Ecto neural progenitor cell (in vitro differentiated cells): ENCODE results near the gene THEM4.
A peak's percentile ranks its signal among the peaks of the same experiment; 100 is the strongest.
"Not testable (repeated sequence)": the region's sequence is repeated elsewhere in the genome, so short reads cannot be mapped to it uniquely, and the experiment has no call there.

Experiments used
- DNase-seq: peaks from one replicate; pipeline ENCODE4 v3.0.0-alpha.2; 2018; ENCODE audit warnings: low spot score

Gene THEM4

DNA sequence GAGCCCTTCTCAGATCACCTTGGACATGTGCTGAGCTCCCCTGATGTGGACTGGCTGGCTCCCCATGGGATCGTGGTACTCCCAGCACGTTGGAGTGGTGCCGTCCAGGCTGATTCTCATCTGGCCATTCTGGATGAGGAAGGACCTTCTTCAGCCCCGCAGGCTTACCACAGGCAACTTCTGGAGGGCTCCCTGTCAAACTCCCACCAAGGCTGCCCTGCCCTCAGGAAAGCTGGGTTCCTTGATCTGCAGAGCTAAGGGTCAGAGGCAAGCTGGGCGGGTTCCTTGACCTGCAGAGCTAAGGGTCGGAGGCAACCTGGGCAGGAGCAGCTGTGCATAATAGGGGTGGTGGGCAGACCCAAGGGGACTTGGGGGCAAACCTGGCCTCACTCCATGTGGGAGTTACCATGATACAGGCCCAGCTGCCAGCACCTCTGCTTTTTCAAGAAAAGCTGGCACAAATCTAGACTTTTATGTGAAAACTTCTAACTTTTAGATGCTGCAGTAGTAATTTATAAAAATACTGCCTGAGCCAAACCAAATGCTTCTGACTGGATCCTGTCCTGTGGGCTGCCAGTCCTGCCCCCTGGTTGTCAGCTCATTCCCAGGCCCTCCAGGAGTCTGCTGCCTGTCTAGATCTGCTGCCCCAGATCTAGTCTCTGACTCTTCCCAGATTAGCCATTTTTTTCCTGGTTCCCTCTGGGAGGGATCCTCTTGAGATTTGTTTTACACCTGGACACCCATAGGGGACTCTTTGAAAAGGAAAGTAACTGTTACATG, 50.2 kb downstream of the THEM4 start:
- DNase-seq = no peak

DNA sequence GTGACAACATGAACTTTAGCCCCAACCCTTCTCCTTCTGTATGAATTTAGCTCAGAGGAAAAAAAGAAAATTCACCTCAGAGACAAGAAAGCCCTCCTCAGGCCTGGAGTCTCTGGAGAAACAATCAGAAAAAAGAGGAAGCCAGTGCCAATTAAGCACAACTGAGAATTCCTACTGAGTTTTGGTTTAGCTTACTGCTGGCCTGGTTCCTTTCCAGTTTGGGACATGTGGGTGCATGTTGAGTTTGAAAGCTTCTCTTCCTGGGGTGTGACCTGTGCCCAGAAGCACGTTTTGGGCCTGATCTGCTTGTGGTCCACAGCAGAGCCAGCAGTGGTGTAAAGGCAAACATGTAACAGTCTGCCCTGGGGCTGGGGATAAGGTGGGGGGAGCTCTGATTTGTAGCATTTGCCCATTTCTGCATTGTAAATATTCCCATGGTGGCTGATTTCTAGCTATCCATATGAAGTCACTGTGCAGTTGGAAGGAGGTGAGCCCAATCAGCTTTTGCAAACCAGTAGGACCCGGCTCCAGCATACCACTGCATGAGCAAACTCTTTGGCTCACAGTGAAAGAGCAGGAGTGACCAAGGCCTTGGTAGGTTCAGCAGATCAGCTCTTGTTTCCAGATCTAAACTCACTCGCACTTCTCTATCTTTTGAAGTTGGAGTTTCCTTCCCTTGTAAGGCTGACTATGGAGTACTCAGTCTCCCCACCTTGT, 51.1 kb downstream of the THEM4 start:
- DNase-seq = no peak

DNA sequence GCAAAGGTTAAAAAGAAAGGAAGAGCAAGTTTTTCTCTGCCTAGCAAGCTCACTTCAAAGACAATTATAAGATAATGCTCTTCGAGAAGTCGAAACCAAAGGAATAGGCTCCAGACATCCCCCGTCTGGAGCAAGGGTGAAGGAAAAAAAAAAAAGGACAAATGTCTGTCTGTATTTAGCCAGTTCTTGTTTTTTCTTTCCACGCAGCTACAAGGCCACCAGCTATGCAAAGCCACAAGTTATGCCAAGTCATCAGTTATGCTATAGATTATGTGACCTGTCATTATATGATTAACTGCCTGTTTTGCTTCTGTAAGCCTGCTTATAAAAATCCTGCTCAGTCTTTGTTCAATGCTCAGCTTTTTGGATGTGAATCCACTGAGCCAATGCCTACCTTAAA, 53.4 kb downstream of the THEM4 start:
- no peak for DNase-seq

DNA sequence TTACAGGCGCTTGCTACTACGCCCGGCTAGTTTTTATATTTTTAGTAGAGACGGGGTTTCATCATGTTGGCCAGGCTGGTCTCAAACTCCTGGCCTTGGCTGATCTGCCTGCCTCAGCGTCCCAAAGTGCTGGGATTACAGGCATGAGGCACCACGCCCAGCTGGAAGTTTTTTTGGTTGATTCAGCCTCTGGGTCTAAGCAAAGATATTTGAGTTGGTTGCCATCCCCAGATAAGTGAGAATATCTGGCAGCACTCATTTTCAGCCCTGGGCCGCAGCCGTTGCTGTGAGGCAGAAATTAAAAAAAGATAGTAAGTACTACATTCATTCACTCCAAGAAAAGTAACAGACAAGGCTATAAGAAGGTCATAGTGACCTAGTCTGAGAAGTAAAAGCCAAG, 53.8 kb downstream of the THEM4 start:
- not testable (repeated sequence) for DNase-seq

DNA sequence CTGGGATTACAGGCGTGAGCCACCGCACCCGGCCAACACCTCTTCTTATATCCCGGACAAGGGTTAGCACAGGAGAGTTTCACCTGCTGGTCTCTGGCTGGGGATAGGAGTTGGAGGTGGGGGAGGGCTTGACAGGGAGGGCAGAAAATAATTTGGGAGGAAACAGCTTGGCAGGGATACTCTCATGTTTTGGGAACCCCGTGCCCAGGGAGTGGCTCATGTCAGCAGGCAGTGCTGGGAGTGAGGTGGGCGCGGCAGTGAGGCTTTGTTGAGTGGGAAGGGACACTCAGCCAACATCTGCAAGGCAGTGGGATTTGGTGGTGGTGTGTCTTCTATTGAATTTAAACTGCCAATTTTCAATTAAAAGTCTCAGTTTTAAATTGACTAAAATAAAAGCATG, 54.7 kb downstream of the THEM4 start:
- DNase-seq = no peak

DNA sequence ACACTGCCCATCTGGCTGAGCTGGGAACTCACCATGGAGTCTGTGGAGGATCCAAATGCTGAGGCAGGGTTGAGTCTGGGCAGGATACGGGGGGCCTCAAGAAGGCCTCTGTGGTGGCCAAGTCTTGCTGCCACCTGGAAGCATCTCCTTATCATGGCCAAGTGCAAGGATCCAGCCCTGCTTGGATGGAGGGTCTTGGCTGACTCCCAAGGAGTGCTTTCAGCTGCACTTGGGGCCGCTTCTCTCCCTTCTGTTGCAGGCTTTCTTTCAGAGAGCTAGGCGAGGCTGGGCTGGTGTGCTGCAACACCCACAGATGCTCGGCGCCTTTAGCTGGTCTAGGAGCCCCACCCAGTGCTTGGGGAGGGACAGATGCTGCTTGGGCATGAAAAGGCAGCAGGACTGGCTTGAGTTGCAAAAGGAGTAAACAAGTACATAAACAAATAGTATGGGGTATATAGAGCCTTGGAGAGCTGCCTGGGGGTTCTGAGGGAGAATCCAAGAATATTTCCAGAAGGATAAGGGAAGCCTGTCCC, 55.8 kb downstream of the THEM4 start, which contains the start of gene THEM5:
Gene THEM5 (minus strand): TSS at position 302 of the 533 bp plus-strand sequence. CDS start 147 bp downstream, at position 155.
- DNase-seq = no peak

DNA sequence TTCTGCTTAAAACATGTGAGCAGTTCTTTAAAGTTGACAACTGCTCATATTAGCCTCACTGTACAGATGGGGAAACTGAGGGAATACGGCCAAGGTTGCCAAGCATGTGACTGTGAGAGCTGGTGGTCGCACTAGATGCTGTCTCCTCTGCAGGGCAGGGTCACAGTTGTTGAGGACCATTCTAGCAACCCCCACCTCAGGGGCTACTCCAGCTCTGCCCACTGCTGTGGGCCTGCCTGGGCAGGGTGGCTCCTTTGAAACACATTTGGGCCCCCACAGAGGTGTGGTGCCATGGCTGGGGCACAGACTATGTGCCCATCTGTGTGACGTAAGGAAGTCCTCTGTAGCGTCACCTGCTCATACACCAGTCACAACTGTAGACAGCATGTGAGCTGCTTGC, 56.6 kb downstream of the THEM4 start:
- DNase-seq = no peak

DNA sequence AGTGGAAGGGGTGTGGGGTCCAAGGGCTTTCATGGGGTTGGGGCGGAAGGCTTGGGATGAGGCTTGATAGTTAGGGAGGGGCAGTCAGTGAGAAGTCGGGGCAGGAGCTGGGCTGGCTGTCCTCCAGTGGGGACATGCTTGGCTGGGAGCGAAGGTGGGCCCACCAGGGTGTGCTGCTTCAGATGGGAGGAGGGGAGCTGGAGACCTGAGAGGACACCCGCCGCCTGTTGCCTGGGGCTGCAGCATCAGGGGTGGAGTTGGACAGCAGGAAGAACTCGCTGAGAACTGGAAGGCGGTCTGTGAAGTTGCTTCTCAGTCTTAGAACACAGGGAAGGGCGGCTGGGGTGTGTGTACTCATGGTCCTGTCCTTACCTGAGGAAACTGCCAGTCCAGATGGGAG, 57.4 kb downstream of the THEM4 start:
- no peak for DNase-seq

DNA sequence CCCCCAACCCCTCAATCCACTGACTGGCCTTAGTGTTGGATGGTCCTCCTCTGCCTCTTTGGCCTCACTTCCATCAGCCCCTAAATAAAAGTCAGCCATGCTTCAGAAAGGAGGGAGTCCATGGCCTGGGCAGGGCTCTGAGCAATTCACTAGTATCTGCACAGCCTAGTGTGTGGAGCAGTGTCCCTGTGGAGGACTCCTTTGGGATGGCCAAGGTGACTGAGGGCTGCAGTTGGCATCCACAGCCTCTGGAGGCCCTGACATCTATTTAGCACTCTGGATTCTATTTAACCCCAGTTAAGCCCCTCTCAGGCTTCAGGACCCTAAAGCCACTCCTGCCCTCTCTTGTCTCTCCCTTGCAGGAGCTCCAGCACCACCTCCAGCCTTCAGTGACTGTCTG, 59.4 kb downstream of the THEM4 start:
- no peak for DNase-seq

DNA sequence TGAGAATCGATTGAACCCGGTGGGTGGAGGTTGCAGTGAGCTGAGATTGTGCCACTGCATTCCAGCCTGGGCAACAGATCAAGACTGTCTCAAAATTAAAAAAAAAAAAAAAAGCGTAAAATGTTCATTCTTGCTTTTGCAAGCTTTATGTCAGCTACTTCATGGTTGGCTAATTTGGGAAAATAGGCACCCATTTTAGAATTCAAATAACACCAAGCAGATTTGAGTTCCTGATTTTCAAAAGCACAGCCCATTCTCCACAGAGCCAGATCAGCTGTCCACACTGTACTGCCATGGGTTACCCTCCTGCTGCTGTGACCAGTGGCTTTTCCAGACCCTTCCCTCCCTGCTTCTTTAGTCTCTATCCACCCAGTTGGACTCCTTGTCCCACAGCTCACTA, 60.2 kb downstream of the THEM4 start:
- no peak for DNase-seq

DNA sequence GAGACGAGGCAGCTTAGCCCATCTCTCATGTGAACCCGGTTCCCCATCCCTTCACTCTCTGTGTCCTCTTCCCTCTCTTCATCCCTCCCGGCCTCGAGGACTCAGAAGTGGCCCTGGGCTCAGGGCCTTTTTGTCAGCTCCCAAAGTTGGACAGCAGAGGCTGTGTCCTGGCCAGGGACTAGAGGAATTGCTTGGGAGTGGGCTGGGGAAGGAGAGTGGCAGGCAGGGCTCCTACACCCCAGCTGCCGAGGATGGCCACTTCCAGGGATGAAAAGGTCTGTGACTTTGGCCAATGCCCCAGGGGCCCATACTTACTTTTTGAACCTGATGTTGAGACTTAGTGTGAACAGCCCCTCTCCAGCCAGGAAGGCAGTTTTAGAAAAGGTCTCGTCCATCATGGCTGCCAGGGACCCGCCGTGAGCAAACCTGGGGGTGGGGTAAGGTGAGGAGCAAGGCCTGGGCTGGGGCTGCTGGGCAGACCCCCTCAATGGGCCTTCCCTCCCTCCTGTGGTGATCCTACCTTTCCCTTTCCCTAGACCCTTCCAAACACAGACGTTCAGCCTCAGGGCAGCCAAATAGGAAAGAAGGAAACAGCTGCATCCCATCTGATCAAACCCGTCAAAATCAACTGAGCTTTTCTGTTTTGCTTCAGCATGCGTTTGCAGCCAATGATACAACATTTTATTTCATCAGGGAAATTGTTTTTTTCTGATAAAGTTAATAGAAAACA, 61.3 kb downstream of the THEM4 start:
- DNase-seq = no peak

DNA sequence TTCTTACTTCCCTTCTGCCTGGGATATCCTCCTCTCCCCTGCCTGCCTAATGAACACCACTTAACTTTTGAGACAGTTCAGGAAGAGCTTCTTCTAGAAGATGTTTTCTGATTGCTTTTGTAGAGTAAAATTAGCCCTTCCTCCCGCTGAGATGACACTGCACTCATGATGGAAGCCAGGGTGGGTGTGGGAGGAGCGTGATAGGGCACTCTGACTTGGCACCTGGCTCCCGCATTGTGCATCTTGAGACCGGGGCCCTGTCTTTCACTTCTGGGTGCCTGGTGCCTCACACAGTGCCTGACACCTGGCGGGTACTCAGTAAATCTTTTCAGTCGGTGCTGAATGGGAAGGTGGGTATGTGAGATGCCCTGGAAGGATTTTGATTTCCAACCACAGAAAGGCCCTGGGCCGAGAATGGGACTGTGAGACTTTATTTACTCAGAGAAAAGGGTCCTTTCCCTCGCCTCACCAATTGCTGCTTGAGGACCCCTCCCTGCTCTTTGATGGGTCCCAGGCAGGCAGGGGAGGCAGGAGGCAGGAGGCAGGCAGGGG, 62.5 kb downstream of the THEM4 start:
- no peak for DNase-seq

DNA sequence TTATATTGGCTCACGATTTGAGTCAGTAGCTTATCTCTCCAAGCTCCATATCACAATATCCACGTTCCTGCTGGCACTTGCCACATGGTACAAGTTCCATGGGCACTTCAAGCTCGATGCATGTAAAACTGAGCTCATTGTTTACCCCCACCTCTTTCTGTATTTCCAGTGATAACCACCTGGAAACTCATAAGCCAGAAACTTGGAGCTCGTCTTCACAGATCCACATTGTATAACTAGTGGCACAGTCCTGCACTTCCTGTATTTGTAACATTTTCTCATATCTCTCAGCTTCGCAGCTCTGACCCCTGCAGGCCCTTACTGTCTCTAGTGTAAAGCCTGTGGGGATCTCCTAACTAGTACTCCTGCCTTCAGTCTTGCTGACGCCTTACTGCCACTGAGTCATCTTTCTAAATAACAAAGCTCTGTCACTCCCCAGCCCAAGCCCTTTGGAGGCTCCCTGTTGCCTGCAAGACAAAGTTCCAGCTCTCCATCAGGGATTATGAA, 63.2 kb downstream of the THEM4 start:
- no peak for DNase-seq

DNA sequence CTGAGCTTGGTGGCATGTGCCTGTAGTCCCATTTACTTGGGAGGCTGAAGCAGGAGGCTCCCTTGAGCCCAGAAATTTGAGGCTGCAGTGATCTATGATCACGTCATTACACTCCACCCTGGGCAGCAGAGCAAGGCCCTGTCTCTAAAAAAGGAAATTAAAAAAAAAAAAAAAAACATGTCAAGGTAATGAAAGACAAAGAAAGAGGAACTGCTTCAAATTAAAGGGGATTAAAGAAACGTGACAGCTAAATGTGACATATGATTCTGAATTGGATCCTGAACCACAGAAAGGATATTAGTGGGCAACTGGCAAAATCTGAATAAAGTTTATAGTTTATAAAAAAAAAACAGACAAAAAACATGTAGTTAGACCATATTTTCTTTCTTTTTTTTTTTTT, 65.9 kb downstream of the THEM4 start:
- no peak for DNase-seq

DNA sequence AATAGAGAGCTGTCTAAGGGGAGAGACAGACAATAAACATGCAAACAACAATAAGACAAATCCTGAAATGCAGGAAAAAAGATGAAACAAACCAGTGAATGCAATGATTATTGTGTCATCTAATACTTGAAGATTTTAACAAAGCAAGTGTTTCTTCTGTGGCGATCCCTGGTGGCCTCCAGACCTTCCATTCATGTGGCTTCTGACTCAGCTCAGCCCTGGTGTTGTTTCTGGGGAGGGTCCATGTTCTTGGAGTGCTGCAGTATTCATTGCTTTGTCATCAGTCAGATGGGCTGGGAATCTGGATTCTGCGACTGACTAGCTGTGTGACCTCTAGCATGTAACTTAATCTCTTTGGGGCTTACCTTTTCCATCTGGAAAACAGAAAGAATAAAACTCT, 68.2 kb downstream of the THEM4 start:
- DNase-seq = no peak

DNA sequence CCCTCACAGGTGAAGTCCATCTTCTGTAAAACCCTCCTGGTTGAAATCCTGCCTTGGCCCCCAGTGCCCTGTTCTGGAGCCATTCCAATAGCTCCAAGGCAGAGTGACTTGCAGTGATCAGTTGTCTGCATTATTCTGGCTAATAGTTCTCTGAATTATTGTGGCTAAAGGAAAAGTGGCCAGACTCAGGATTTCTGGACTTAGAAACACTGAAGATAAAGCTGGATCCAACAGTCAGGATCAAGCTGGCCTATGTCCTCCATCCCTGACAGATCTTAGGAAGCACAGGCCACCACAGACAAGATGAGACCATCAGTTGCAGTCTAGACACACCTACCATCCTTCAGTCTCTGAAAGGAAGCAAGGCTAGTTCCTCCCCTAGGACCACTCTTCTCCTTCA, 68.9 kb downstream of the THEM4 start:
- DNase-seq = no peak

DNA sequence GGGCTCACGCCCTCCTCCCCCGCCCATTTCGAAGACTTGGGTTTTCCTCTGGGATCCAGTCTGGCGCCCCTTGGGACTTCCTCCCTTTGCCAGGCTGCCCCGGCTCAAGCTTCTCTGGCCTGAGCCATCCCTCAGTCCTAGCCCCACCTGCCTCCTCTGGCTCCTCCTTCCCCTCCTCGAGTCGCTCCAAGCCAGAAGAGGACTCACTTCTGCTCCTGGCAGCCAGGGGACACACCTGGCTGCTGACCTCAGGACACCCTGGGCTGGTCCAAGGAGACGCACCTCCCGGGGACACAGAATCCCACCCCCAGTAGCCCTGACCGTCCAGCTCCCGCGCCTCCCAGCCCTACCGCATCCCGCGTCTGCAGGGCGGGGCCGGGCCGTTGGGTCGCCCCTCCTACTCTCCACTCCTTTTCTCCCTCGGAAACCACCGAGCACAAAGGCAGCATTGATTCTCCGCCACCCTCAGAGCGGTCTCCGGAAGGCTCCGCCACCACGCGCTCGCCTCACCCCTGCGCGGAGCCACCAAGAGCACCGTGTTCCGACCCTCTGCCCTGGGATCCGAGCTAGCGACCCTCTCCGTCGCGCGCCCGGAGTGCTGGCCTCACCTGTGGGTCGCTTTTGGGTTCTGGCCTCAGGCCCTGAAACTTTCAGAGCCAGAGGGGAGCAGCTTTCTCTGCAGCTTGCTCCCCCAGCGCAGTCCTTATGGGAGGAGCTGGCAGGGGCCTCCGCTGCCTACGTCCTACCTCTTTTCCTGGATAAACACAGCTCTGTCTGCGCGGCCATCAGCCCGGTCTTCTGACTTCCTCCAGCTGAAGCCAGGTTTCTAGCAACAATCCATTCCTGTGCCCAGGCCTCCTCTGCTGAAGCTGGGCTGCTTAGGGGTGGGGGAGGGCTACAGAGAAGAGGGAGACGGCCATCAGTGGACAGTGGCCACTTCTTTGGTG, 69.6 kb downstream of the THEM4 start, which contains the start of gene C2CD4D:
Gene C2CD4D (minus strand): TSS at position 364 of the 947 bp plus-strand sequence. CDS start 831 bp downstream, outside the sequence.
- peak; percentile 79 for DNase-seq

DNA sequence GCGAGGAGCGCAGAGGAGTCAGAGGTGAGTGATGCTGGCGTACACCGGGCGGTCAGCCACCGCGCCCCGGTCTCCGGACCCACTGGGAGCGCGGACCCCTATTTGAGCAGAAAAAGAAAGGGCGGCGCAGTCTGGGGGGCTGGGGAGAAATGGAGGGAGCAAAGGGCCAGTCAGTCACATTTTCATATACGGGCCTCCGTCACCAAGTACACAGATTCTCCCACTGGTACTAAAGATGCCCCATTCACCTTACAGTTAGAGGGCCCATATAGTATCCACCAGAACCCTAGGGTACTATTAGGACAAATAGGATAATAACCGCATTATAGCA, 70.3 kb downstream of the THEM4 start:
- DNase-seq = no peak

DNA sequence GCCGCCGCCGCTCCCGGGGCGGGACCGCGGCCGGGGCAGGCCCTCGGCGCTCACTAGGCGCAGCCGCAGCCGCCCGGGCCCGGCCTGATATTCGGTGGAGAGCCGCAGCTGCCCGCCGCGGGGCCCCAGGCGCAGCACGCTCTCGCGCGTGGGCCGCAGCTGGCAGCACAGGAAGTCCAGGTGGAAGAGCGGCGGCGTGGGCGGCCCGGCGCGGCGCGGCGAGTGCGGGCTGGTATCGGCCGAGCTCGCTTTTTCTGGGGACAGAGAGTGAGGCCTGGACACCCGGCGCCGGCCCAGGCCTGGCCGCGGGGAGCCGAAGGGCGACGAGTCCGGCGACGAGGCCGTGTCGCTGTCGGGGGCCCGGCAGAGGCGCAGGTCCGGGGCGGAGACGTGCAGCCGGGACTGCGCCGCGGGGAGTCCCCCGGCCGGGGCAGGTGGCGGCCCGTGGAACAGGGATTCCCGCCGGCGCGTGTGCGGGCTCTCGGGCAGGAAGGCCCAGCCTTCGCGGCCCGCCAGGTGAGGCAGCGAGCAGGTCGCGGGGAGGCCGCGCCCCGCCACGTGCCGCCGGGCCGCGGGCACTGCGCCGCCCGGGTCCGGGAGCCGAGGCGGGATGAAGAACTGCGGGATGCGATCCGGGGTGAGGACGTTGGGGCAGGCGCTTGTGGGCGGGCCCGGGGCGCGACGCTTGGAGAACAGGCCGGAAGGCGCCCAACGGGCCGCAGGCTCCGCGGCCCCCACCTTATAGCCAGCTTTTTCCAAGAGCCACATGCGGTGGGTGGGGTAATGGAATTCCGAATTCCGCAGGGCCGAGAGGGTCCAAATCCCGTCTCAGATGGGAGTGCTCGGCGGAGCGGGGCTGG, 70.9 kb downstream of the THEM4 start:
- no peak for DNase-seq

DNA sequence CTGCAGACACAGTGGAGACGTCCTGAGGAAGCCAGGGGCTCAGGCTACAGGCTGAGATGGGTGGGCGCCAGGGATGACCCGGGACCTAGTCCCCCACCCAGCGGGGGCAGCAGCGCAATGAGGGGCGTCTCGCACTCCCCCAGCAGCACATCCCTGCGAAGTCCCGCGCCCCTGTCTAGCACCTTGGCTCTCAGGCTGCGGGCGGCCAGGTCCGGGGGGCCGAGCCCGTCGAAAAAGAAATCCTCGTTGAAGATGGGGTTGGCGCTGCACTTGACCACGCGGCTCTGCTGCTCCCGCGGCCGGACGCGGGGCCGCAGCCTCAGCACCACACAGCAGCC, 71.5 kb downstream of the THEM4 start:
- DNase-seq = no peak
